GDM1 (cell line): ENCODE results near the gene KLHL42.
"Not testable (repeated sequence)": the region's sequence is repeated elsewhere in the genome, so short reads cannot be mapped to it uniquely, and the experiment has no call there.

Experiments used
- DNase-seq: peaks from one replicate; lab custom pipeline; 2025; lab: John Stamatoyannopoulos, UW

KLHL42 gene

GRCh38 chr12:27817766-27818165 lies 37.7 kb downstream of the KLHL42 start:
- DNase-seq: no peak

- no peak for DNase-seq
Observed at GRCh38 chr12:27818401-27818918, 38.4 kb downstream of the KLHL42 start.

- no peak for DNase-seq
Observed at GRCh38 chr12:27820564-27820963, 40.5 kb downstream of the KLHL42 start.

DNA sequence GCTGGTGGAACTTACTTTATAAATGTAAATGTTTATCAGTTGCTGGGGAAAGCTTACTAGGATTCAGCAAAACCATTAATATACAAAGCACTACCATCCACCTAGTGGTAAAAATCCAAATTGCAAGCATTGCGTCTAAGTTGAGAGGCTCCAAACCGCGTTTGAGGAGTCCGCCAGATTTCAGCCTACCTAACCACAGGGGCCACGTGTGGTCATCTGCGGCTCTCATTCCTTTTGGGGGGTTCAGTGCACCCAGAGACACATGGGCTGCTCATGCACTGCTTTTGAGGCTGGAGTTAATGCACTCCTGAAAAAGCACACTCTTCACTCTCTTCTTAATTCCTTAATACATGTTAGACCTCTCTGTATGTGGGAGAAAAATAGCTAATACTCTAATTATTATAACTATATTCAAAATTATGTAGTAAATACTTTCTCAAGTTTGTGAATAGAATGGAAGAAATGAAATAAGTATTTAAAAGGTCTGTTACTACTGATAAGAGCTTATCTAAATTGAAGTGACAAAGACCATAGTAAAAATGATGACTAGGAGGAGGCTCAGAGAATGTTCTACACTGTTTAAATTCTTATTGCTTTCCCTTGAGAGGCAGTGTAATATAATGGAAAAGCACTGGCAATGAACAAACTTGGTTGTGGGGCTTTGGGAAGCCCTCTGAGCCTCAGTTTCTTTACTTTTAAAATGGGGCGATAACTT lies 41.4 kb downstream of the KLHL42 start:
- peak; percentile 19 for DNase-seq

DNA sequence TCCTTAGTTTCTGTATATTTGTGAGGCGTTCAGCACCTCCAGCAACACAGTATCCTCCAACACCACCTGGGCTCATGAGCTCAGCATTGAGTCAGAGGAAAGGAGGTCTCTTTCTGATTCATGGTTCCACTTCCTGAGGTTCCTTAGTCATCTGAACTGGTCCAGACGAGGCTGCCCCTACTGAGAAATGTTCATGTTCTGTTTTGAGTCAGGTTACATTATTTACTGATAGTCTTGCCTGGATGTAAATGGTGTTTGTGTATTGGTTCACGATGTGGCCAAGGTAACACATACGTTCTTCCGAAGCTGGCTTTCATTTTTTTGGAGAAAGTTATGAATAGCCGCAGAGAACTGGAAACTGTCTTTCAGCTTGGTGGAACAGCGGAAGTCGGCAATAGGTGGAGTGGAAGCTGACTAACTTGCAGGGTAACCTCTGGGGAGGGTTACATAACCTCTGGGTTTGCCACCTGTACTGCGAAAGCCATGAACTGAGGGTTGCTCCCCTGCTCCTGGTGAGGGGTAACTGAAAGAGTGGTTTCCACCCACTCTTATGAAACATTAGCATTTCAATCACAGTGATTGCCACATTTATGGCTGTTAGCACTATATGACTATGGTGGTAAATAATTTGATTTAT lies 42.2 kb downstream of the KLHL42 start:
- no peak for DNase-seq

- no peak for DNase-seq
Observed at GRCh38 chr12:27823038-27823437, 43.0 kb downstream of the KLHL42 start.

DNA sequence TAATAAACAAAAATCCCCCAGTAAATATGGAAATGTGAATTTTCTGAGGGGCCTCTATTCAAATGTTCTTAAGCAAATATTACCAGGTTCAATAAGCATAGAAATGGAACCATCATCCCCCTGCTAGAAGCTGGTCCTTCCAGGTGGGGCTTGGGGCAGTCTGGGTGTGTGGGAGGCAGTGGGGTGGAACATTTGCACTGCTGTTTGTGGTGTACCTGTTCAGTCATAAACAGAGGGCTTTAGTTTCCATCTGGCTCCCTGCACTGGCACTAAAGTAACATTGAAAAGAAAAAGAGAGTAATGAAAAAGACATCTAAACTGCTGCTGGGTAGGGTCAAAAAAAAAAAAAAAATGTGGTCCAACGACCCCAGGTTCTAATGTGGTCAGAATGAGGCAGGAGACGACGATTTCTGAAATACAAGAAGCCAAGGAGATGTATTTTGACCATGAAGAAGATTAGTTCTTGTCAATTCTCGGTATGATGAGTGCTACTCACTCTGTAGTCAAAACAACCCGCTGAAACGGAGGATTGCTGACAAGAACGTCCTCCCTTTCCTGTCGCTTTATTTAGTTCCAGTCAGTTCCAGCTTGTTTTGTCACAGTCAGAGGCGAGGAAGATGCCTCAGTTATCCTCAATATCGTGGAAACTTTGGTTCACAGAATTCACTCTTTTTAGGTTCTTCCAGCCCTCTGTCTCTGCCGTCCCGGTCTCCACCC lies 44.3 kb downstream of the KLHL42 start:
- no peak for DNase-seq

- DNase-seq: no peak
Observed at GRCh38 chr12:27826076-27826475, 46.0 kb downstream of the KLHL42 start.

- DNase-seq: no peak
Observed at GRCh38 chr12:27828196-27828595, 48.2 kb downstream of the KLHL42 start.

DNA sequence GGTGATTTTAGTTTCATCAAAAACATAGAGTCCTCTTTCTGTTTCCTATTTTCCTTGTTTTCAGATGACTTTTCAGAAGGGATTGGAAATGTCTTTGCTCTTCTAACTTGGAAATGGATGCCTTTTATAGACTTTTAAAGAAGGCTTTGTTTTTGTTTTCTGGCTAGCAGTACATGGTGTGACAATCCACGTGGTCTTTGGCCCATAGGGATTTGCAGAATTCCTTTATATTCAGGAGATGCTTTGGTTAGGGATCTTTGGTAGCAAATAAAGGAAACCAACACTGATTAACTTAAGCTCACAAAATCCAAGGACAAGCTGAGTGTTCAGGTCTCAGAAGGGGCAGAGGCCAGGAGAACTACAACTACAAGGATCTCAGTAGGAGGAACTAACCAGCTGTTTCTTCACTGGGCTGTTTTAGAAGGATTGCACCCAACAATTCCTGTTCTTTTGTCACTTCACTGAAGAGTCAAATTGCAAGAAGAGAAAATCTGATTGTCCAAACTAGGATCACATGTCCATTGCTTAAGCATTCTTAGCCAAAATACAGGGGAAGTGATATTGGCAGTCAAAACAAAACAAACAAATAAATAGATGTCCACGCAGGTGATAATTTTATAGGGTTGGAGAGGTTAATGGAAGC lies 58.6 kb downstream of the KLHL42 start:
- no peak for DNase-seq

GRCh38 chr12:27840229-27840999 lies 60.4 kb downstream of the KLHL42 start:
- no peak for DNase-seq

DNA sequence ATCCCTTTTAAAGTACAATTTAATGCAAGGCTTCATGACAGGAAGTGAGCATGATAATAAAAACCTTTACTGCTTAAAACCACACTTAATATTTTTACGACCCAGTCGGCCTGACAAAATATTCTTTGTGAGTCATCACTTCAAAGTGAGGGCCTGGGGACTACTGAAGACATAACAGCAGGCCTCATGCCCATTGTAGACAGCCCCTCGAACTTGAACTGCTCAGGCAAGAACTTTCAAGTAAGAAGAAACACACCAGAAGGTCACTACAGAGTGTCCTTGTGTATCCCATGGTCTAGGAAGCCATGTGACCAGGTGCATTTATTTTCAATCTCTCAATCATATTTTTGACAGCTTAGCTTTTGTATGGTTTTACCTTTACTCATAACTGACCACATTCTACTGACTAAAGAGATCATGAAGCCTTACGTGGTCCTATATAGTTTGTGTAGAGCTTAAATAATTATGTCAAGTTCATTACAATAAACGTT lies 61.4 kb downstream of the KLHL42 start:
- no peak for DNase-seq

GRCh38 chr12:27843714-27844245 lies 63.7 kb downstream of the KLHL42 start:
- no peak for DNase-seq

- no peak for DNase-seq
Observed at GRCh38 chr12:27844366-27845090, 64.5 kb downstream of the KLHL42 start.

DNA sequence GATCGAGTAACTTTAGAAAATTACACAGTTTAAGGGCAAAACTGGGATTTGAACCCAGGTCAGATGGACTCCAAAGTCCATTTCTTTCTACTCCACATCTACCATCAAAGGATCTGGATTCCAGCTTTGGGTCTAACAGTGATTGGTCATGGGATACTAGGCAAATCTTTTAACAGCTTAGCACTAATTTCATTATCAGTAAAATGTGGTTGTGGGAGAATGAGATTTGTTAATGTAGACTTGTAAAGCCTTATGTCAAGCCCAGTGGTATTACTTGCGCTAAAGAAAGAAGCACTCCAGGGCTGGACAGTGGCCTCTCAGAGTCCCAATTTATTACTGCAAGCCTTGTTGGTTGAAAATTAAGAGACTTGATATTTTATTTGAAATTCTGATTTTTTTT lies 65.2 kb downstream of the KLHL42 start:
- no peak for DNase-seq

DNA sequence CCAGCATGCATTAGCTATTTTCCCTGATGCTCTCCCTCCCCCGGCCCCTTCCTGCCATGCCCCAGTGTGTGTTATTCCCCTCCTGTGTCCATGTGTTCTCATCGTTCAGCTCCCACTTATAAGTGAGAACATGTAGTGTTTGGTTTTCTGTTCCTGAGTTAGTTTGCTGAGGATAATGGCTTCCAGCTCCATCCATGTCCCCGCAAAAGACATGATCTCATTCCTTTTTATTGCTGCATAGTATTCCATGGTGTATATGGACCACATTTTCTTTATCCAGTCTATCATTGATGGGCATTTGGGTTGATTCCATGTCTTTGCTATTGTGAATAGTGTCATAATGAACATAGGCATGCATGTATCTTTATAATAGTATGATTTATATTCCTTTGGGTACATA lies 65.7 kb downstream of the KLHL42 start:
- DNase-seq: not testable (repeated sequence)

GRCh38 chr12:27847293-27847692 lies 67.3 kb downstream of the KLHL42 start:
- DNase-seq: not testable (repeated sequence)

DNA sequence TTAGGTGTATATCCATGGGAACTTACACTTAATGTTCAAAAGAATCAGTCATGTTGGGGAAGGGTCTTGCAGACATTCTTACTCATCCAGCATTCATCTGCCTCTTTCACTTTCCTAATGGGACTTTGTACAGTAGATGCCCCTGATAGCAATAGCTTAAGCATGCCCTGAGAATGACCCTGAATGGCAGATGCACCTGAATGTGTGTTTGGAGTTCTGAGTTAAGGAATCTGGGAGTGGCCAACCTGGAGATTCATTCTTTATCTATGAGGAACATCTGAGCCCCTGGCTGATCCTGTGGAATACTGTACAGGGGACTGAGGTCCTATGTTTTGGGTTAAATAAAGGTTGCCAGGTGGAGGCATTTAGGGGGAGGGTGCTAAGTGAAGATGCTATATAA lies 71.3 kb downstream of the KLHL42 start:
- DNase-seq: no peak

- DNase-seq: no peak
Observed at GRCh38 chr12:27852117-27852516, 72.1 kb downstream of the KLHL42 start.
